ENCODE results near the gene TECPR1.

DNA sequence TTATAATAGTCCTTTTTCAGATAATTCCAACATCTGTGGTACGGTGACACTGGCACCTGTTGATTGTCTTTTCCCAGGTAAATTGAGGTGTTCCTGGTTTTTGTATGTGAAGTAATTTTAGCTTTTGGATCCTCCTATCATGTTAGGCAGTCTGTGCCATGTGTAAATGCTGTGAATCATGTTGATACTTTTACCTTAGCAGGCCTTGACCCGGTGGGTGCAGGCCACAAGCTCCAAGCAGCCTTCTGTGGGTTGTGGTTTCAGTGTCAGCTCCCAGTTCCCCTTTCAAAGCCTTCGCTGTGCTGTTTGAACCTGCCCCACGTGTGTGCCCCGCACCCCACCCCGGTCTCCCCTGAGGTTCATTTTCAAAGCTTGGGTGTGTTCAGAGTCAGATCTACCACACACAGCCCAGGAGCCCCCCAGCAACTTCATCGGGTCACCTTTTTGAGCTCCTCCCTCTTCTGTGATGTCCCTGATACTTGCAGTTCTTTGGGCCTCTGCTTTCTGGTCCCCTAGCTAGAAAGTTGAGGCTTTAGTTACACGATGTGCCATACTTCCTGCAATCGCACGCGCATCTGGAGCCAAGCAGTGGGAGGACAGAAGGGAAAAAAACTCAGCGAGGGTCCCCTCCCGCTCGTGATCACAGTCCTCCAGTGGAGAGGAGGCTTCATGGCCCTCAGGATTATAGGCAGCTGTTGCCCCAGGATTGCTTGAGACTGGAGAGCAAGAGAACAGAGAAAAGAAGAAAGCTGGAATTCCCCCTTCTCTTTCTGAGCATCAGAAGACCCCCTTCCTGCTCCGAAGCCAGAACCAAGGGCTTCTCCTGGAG lies 49.5 kb downstream of the TECPR1 start:
- TF ChIP-seq EZH2 (IDR thresholded peaks at IDR 0.05; ENCODE audit: insufficient read depth, poor library complexity, severe bottlenecking) (no peak), EZH2phosphoT487 (IDR thresholded peaks at IDR 0.05; ENCODE audit: insufficient read depth, low read depth) (no peak)

All from GM23248 (cell line).